Measurements from ENCODE around the gene NMT2. TPM values are rescaled to one million over a fixed set of nuclear protein-coding genes. Genes with fewer than 3 reads are reported as not detected.

NMT2 gene
- polyA plus RNA-seq, 1 donor from 2014 or later = 24.6 TPM

DNA sequence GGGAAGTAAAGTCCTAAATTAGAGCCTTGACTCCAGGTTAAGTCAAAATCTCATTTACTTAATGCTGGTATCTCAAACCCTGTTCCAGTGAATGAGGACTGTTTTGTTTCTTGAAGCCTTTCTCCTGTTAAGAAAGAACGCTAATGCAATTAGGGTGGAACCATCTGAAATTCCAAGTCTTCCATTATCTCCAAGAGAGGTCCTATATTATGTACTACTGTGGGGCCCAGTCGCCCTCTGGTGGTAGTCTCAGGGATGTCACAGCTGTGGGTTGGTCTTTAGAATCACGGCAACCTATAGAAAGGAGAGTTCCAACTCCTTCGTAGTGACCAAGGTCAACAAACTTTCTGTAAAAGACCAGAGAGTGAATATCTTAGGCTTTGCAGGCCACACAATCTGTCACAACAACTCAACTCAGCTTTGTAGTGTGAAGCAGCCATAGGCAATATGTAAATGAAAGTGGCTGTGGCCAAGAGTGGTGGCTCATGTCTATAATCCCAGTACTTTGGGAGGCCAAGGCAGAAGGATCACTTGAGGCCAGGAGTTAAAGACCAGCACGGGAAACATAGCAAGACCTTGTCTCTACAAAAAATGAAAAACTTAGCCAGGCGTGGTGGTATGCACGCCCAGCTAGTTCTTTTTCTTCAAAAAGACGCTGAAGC lies 62.0 kb downstream of the NMT2 start:
- Histone ChIP-seq H3K9me3 (ENCODE audit: low read length) (no peaks in the 10 kb centered on the region), H3K27ac (ENCODE audit: low read length) (no peak overlapping the region), H3K4me2 (ENCODE audit: low read length) (no peak overlapping the region), H4K20me1 (ENCODE audit: insufficient read depth) (no peaks in the 10 kb centered on the region), H3K27me3 (ENCODE audit: insufficient read depth, low read depth, low read length) (no peaks in the 10 kb centered on the region), H3K9ac (ENCODE audit: low read length) (no peak overlapping the region), H3F3A (ENCODE audit: insufficient read depth, low read length, poor library complexity, severe bottlenecking) (no peaks in the 10 kb centered on the region), H2AFZ (ENCODE audit: low read depth, low read length) (no peak overlapping the region), H3K36me3 (ENCODE audit: insufficient read depth, low read length) (no peaks in the 10 kb centered on the region), H3K9me2 (ENCODE audit: insufficient read depth, low read length) (no peaks in the 10 kb centered on the region), H3K79me2 (replicated peaks; ENCODE audit: insufficient read depth, low read length) (no peaks in the 10 kb centered on the region), H3K4me3 (ENCODE audit: low read length) (no peak overlapping the region)
- TF ChIP-seq EP300 (conservative IDR thresholded peaks at IDR 0.05; ENCODE audit: poor library complexity, severe bottlenecking) (no peak), SMC3 (conservative IDR thresholded peaks at IDR 0.05; ENCODE audit: poor library complexity) (peak; percentile 80), RAD21 (conservative IDR thresholded peaks at IDR 0.05) (peak; percentile 83), MXI1 (conservative IDR thresholded peaks at IDR 0.05; ENCODE audit: poor library complexity, severe bottlenecking) (no peak), EZH2 (IDR thresholded peaks at IDR 0.05; ENCODE audit: borderline replicate concordance, insufficient read depth, low read length, poor library complexity, severe bottlenecking) (no peak), POLR2AphosphoS5 (IDR thresholded peaks at IDR 0.05) (no peak), TAF1 (IDR thresholded peaks at IDR 0.05; ENCODE audit: low read depth) (no peak)
- TF ChIP-seq, protein P1, sequence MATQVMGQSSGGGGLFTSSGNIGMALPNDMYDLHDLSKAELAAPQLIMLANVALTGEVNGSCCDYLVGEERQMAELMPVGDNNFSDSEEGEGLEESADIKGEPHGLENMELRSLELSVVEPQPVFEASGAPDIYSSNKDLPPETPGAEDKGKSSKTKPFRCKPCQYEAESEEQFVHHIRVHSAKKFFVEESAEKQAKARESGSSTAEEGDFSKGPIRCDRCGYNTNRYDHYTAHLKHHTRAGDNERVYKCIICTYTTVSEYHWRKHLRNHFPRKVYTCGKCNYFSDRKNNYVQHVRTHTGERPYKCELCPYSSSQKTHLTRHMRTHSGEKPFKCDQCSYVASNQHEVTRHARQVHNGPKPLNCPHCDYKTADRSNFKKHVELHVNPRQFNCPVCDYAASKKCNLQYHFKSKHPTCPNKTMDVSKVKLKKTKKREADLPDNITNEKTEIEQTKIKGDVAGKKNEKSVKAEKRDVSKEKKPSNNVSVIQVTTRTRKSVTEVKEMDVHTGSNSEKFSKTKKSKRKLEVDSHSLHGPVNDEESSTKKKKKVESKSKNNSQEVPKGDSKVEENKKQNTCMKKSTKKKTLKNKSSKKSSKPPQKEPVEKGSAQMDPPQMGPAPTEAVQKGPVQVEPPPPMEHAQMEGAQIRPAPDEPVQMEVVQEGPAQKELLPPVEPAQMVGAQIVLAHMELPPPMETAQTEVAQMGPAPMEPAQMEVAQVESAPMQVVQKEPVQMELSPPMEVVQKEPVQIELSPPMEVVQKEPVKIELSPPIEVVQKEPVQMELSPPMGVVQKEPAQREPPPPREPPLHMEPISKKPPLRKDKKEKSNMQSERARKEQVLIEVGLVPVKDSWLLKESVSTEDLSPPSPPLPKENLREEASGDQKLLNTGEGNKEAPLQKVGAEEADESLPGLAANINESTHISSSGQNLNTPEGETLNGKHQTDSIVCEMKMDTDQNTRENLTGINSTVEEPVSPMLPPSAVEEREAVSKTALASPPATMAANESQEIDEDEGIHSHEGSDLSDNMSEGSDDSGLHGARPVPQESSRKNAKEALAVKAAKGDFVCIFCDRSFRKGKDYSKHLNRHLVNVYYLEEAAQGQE (IDR thresholded peaks at IDR 0.05; ENCODE audit: borderline replicate concordance) = no peak
- TF ChIP-seq, protein P2, sequence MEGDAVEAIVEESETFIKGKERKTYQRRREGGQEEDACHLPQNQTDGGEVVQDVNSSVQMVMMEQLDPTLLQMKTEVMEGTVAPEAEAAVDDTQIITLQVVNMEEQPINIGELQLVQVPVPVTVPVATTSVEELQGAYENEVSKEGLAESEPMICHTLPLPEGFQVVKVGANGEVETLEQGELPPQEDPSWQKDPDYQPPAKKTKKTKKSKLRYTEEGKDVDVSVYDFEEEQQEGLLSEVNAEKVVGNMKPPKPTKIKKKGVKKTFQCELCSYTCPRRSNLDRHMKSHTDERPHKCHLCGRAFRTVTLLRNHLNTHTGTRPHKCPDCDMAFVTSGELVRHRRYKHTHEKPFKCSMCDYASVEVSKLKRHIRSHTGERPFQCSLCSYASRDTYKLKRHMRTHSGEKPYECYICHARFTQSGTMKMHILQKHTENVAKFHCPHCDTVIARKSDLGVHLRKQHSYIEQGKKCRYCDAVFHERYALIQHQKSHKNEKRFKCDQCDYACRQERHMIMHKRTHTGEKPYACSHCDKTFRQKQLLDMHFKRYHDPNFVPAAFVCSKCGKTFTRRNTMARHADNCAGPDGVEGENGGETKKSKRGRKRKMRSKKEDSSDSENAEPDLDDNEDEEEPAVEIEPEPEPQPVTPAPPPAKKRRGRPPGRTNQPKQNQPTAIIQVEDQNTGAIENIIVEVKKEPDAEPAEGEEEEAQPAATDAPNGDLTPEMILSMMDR (IDR thresholded peaks at IDR 0.05; ENCODE audit: poor library complexity, severe bottlenecking) = peak; percentile 84

DNA sequence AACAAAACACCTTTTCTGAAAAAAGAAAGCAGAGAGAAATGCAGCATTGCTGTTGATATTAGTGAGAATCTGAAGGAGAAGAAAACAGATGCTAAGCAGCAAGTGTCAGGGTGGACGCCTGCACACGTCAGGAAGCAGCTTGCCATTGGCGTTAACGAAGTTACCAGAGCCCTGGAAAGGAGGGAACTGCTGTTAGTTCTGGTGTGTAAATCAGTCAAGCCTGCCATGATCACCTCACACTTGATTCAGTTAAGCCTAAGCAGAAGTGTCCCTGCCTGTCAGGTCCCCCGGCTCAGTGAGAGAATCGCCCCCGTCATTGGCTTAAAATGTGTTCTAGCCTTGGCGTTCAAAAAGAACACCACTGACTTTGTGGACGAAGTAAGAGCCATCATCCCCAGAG lies 65.0 kb downstream of the NMT2 start:
- Histone ChIP-seq H3K79me2 (replicated peaks; ENCODE audit: insufficient read depth, low read length) (peaks cover 10% of the 10 kb centered on the region), H2AFZ (ENCODE audit: low read depth, low read length) (no peak overlapping the region), H3K9me2 (ENCODE audit: insufficient read depth, low read length) (no peaks in the 10 kb centered on the region), H3K27me3 (ENCODE audit: insufficient read depth, low read depth, low read length) (no peaks in the 10 kb centered on the region), H3K36me3 (ENCODE audit: insufficient read depth, low read length) (no peaks in the 10 kb centered on the region), H3F3A (ENCODE audit: insufficient read depth, low read length, poor library complexity, severe bottlenecking) (no peaks in the 10 kb centered on the region), H3K9ac (ENCODE audit: low read length) (no peak overlapping the region), H3K4me3 (ENCODE audit: low read length) (no peak overlapping the region), H3K27ac (ENCODE audit: low read length) (no peak overlapping the region), H3K4me2 (ENCODE audit: low read length) (no peak overlapping the region), H3K9me3 (ENCODE audit: low read length) (no peaks in the 10 kb centered on the region), H4K20me1 (ENCODE audit: insufficient read depth) (no peaks in the 10 kb centered on the region)
- no peak for TF ChIP-seq EZH2 (IDR thresholded peaks at IDR 0.05; ENCODE audit: borderline replicate concordance, insufficient read depth, low read length, poor library complexity, severe bottlenecking)
- no peak for TF ChIP-seq SMC3 (conservative IDR thresholded peaks at IDR 0.05; ENCODE audit: poor library complexity)
- no peak for TF ChIP-seq TAF1 (IDR thresholded peaks at IDR 0.05; ENCODE audit: low read depth)
- TF ChIP-seq, protein P2 (IDR thresholded peaks at IDR 0.05; ENCODE audit: poor library complexity, severe bottlenecking) = no peak
- TF ChIP-seq MXI1 (conservative IDR thresholded peaks at IDR 0.05; ENCODE audit: poor library complexity, severe bottlenecking) = no peak
- no peak for TF ChIP-seq RAD21 (conservative IDR thresholded peaks at IDR 0.05)
- TF ChIP-seq POLR2AphosphoS5 (IDR thresholded peaks at IDR 0.05) = no peak
- TF ChIP-seq, protein P1 (IDR thresholded peaks at IDR 0.05; ENCODE audit: borderline replicate concordance) = no peak
- TF ChIP-seq EP300 (conservative IDR thresholded peaks at IDR 0.05; ENCODE audit: poor library complexity, severe bottlenecking) = no peak
